HepG2 (cell line): Measurements from ENCODE around the gene RABEP2. TPM values are rescaled to one million over a fixed set of nuclear protein-coding genes. Genes with fewer than 3 reads are reported as not detected.

Experiments
- ADNP ChIP-seq: sonication (generic); formaldehyde crosslinking; IDR thresholded peaks from 2 replicates; pipeline ENCODE4 v1.4.0; 2020; ENCODE audit warnings: missing genetic modification reagents
- AGO1 ChIP-seq: fragments of 200-400 bp; formaldehyde crosslinking; IDR thresholded peaks from 2 replicates; pipeline ENCODE4 v1.6.1; 2017; ENCODE audit warnings: mild to moderate bottlenecking, low read depth, low read length, moderate library complexity; ENCODE audit not compliant: poor library complexity, severe bottlenecking
- ATF1 ChIP-seq: IDR thresholded peaks from 2 replicates; pipeline ENCODE4 v1.6.1; 2016; ENCODE audit warnings: mild to moderate bottlenecking, control low read depth
- GATAD2A ChIP-seq: IDR thresholded peaks from 2 replicates; pipeline ENCODE4 v1.6.1; 2016
- KLF11 ChIP-seq: IDR thresholded peaks from 2 replicates; pipeline ENCODE4 v1.6.1; 2016; ENCODE audit warnings: missing compliant biosample characterization
- SNAI1 ChIP-seq: sonication (generic); formaldehyde crosslinking; IDR thresholded peaks from 2 replicates; pipeline ENCODE4 v1.5.0; 2020; ENCODE audit warnings: mild to moderate bottlenecking, missing genetic modification reagents, borderline replicate concordance
- YY1 ChIP-seq: IDR thresholded peaks from 2 replicates; pipeline ENCODE4 v1.6.1; 2011; ENCODE audit warnings: low read length, low read depth, moderate library complexity, mild to moderate bottlenecking; ENCODE audit not compliant: insufficient read depth, insufficient replicate concordance
- ZKSCAN5 ChIP-seq: sonication (generic); formaldehyde crosslinking; IDR thresholded peaks from 2 replicates; pipeline ENCODE4 v1.5.1; 2020; ENCODE audit warnings: mild to moderate bottlenecking, missing genetic modification reagents
- ZNF138 ChIP-seq: sonication (generic); formaldehyde crosslinking; IDR thresholded peaks from 2 replicates; pipeline ENCODE4 v1.5.0; 2020; ENCODE audit warnings: mild to moderate bottlenecking, low read depth, missing genetic modification reagents
- ZNF225 ChIP-seq: sonication (generic); formaldehyde crosslinking; IDR thresholded peaks from 2 replicates; pipeline ENCODE4 v1.4.0; 2020; ENCODE audit warnings: mild to moderate bottlenecking, missing genetic modification reagents
- ZNF501 ChIP-seq: sonication (generic); formaldehyde crosslinking; IDR thresholded peaks from 2 replicates; pipeline ENCODE4 v1.5.1; 2020; ENCODE audit warnings: mild to moderate bottlenecking, moderate library complexity, missing genetic modification reagents
- ZNF737 ChIP-seq: sonication (generic); formaldehyde crosslinking; IDR thresholded peaks from 2 replicates; pipeline ENCODE4 v1.5.0; 2020; ENCODE audit warnings: missing genetic modification reagents, mild to moderate bottlenecking, borderline replicate concordance
- ZNF75D ChIP-seq: sonication (generic); formaldehyde crosslinking; IDR thresholded peaks from 2 replicates; pipeline ENCODE4 v1.8.1; 2023; ENCODE audit warnings: missing genetic modification reagents, mild to moderate bottlenecking, borderline replicate concordance
- ZNF773 ChIP-seq: sonication (generic); formaldehyde crosslinking; IDR thresholded peaks from 2 replicates; pipeline ENCODE4 v1.4.0; 2020; ENCODE audit warnings: missing genetic modification reagents, borderline replicate concordance
- ZSCAN9 ChIP-seq: IDR thresholded peaks from 2 replicates; pipeline ENCODE4 v1.6.1; 2016; ENCODE audit warnings: borderline replicate concordance
- polyA plus RNA-seq, 8 experiments: library from polyadenylated mRNA; depleted of rRNA in 3 of 8; stranded (reverse) in 7 of 8; unstranded in 1 of 8; fragments of >200 nt; fragmentation: Illumina TruSeq in 4 of 8; extraction: Trizol in 4 of 8; gene quantifications; 2 replicates each; pipeline versions ENCODE4 v1.2.1 to v1.2.3, GENCODE V29; 2011 to 2016; ENCODE audit warnings: low read depth in 4 of 8, missing spikeins in 1 of 8, mixed read lengths in 1 of 8; ENCODE audit not compliant: insufficient read depth in 1 of 8
- total RNA-seq, 5 experiments: library from RNA; depleted of rRNA; stranded (reverse); fragments of >200 nt; fragmentation: Illumina TruSeq; extraction: Trizol; gene quantifications; 2 replicates each; pipeline ENCODE4 v1.2.3, GENCODE V29; 2016; ENCODE audit warnings: low read depth in 1 of 5
- TF ChIP-seq, protein P1 (sequence below): sonication (generic); formaldehyde crosslinking; IDR thresholded peaks from 2 replicates; pipeline ENCODE4 v1.4.0; 2020; ENCODE audit warnings: mild to moderate bottlenecking, missing genetic modification reagents
- TF ChIP-seq, protein P2 (sequence below): sonication (generic); formaldehyde crosslinking; IDR thresholded peaks from 2 replicates; pipeline ENCODE4 v1.8.1; 2023; ENCODE audit warnings: mild to moderate bottlenecking, inconsistent platforms, moderate library complexity, missing genetic modification reagents, borderline replicate concordance
- TF ChIP-seq, protein P3 (sequence below): sonication (generic); formaldehyde crosslinking; IDR thresholded peaks from 2 replicates; pipeline ENCODE4 v1.4.0; 2020; ENCODE audit warnings: mild to moderate bottlenecking, missing genetic modification reagents
- TF ChIP-seq, protein P4 (sequence below): sonication (generic); formaldehyde crosslinking; IDR thresholded peaks from 2 replicates; pipeline ENCODE4 v1.8.0; 2022; ENCODE audit warnings: mild to moderate bottlenecking, missing genetic modification reagents; ENCODE audit not compliant: insufficient replicate concordance
- TF ChIP-seq, protein P5 (sequence below): sonication (generic); formaldehyde crosslinking; IDR thresholded peaks from 2 replicates; pipeline ENCODE4 v1.8.0; 2022; ENCODE audit warnings: missing genetic modification reagents, mild to moderate bottlenecking, borderline replicate concordance
- TF ChIP-seq, protein P6 (sequence below): sonication (generic); formaldehyde crosslinking; IDR thresholded peaks from 2 replicates; pipeline ENCODE4 v1.5.1; 2020; ENCODE audit warnings: missing genetic modification reagents, mild to moderate bottlenecking, borderline replicate concordance

The RABEP2 gene
- total and polyA plus RNA-seq, 2 of the 13 experiments (the other 11 are each of a cell fraction or from before 2014, with no cell fraction given): 10.8 to 18.4 TPM

DNA sequence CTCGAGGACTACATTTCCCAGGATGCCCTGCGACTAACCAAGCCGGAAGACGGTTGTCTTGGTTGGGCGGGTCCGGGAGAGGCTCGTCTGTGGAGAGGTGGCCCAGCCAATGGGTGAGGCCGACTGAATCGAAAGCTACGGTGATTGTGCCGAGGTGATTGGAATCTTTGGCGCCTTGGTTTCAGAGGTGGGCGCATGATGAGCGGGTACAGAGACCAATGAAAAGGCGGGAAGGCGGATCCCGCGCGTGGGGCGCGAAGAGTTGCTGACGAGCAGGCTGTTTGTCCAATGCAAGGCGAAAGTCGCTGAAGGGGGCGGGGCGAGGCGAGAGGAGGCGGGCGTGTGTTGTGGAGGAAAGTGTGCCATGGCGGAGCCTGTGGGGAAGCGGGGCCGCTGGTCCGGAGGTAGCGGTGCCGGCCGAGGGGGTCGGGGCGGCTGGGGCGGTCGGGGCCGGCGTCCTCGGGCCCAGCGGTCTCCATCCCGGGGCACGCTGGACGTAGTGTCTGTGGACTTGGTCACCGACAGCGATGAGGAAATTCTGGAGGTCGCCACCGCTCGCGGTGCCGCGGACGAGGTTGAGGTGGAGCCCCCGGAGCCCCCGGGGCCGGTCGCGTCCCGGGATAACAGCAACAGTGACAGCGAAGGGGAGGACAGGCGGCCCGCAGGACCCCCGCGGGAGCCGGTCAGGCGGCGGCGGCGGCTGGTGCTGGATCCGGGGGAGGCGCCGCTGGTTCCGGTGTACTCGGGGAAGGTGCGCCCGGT, 25.8 kb upstream of the RABEP2 start, which contains the start of gene NFATC2IP (continued):
- TF ChIP-seq, protein P1, sequence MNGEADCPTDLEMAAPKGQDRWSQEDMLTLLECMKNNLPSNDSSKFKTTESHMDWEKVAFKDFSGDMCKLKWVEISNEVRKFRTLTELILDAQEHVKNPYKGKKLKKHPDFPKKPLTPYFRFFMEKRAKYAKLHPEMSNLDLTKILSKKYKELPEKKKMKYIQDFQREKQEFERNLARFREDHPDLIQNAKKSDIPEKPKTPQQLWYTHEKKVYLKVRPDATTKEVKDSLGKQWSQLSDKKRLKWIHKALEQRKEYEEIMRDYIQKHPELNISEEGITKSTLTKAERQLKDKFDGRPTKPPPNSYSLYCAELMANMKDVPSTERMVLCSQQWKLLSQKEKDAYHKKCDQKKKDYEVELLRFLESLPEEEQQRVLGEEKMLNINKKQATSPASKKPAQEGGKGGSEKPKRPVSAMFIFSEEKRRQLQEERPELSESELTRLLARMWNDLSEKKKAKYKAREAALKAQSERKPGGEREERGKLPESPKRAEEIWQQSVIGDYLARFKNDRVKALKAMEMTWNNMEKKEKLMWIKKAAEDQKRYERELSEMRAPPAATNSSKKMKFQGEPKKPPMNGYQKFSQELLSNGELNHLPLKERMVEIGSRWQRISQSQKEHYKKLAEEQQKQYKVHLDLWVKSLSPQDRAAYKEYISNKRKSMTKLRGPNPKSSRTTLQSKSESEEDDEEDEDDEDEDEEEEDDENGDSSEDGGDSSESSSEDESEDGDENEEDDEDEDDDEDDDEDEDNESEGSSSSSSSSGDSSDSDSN (CRISPR knock-in tag): peak; percentile 83
- TF ChIP-seq SNAI1 (CRISPR knock-in tag) (no peak), KLF11 (peak; percentile 85; the same call in 1 of the 2 replicates), ZNF138 (0 out of 2 replicates have a peak, but pooled peaks have one; percentile 44), ZKSCAN5 (CRISPR knock-in tag) (no peak), ADNP (CRISPR knock-in tag) (no peak), ZSCAN9 (CRISPR knock-in tag) (no peak), AGO1 (no peak), ZNF75D (no peak), ZNF773 (CRISPR knock-in tag) (no peak), ZNF501 (CRISPR knock-in tag) (peak; percentile 76), ZNF737 (CRISPR knock-in tag) (no peak), GATAD2A (CRISPR knock-in tag) (peak; percentile 35; the same call in 1 of the 2 replicates), YY1 (peak; percentile 92), ZNF225 (CRISPR knock-in tag) (no peak), ATF1 (peak; percentile 91)
- TF ChIP-seq, protein P2, sequence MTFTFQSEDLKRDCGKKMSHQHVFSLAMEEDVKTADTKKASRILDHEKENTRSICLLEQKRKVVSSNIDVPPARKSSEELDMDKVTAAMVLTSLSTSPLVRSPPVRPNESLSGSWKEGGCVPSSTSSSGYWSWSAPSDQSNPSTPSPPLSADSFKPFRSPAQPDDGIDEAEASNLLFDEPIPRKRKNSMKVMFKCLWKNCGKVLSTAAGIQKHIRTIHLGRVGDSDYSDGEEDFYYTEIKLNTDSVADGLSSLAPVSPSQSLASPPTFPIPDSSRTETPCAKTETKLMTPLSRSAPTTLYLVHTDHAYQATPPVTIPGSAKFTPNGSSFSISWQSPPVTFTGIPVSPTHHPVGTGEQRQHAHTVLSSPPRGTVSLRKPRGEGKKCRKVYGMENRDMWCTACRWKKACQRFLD (CRISPR knock-in tag): no peak; the same call in 1 of the 2 replicates
- TF ChIP-seq, protein P3, sequence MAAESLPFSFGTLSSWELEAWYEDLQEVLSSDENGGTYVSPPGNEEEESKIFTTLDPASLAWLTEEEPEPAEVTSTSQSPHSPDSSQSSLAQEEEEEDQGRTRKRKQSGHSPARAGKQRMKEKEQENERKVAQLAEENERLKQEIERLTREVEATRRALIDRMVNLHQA (CRISPR knock-in tag): no peak
- TF ChIP-seq, protein P4, sequence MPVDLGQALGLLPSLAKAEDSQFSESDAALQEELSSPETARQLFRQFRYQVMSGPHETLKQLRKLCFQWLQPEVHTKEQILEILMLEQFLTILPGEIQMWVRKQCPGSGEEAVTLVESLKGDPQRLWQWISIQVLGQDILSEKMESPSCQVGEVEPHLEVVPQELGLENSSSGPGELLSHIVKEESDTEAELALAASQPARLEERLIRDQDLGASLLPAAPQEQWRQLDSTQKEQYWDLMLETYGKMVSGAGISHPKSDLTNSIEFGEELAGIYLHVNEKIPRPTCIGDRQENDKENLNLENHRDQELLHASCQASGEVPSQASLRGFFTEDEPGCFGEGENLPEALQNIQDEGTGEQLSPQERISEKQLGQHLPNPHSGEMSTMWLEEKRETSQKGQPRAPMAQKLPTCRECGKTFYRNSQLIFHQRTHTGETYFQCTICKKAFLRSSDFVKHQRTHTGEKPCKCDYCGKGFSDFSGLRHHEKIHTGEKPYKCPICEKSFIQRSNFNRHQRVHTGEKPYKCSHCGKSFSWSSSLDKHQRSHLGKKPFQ (CRISPR knock-in tag): no peak
- TF ChIP-seq, protein P5, sequence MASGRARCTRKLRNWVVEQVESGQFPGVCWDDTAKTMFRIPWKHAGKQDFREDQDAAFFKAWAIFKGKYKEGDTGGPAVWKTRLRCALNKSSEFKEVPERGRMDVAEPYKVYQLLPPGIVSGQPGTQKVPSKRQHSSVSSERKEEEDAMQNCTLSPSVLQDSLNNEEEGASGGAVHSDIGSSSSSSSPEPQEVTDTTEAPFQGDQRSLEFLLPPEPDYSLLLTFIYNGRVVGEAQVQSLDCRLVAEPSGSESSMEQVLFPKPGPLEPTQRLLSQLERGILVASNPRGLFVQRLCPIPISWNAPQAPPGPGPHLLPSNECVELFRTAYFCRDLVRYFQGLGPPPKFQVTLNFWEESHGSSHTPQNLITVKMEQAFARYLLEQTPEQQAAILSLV (CRISPR knock-in tag): no peak; the same call in 1 of the 2 replicates
- TF ChIP-seq, protein P6, sequence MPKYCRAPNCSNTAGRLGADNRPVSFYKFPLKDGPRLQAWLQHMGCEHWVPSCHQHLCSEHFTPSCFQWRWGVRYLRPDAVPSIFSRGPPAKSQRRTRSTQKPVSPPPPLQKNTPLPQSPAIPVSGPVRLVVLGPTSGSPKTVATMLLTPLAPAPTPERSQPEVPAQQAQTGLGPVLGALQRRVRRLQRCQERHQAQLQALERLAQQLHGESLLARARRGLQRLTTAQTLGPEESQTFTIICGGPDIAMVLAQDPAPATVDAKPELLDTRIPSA (CRISPR knock-in tag): no peak
